Measurements from ENCODE around the gene EIF4E3. TPM values are rescaled to one million over a fixed set of nuclear protein-coding genes. Genes with fewer than 3 reads are reported as not detected.

The EIF4E3 gene
- total and polyA plus RNA-seq, 2 donors (not counting 1 experiment from before 2014, with no cell fraction given): 1.8 to 12.8 TPM

GRCh38 chr3:71641674-71642073 is 83.5 kb downstream of the EIF4E3 start:
- Histone ChIP-seq H3K4me3 (replicated peaks in 1 of 4; ENCODE audit: control extremely low read depth in 1 of 4, insufficient read depth in 1 of 4, low read depth in 3 of 4, low read length in 4 of 4) (no peak overlapping the region), H2AFZ (ENCODE audit: low read length) (no peak overlapping the region), H3K79me2 (ENCODE audit: control insufficient read depth, insufficient read depth, low read length) (no peaks in the 10 kb centered on the region), H3K9ac (ENCODE audit: insufficient read depth, low read length) (no peak overlapping the region), H3K36me3 (ENCODE audit: control insufficient read depth, insufficient read depth, low read length) (no peaks in the 10 kb centered on the region), H3K4me2 (ENCODE audit: extremely low read depth, insufficient read depth, low read length) (no peak overlapping the region), H3K27me3 (ENCODE audit: control insufficient read depth, insufficient read depth, low read length) (no peaks in the 10 kb centered on the region), H3K27ac (ENCODE audit: insufficient read depth, low read length) (no peak overlapping the region), H4K20me1 (ENCODE audit: control insufficient read depth, extremely low read depth, insufficient read depth, low read length) (no peaks in the 10 kb centered on the region), H3K9me3 (ENCODE audit: control insufficient read depth, insufficient read depth, low read depth, low read length) (no peaks in the 10 kb centered on the region), H3K4me1 (ENCODE audit: control insufficient read depth, extremely low read depth, insufficient read depth, low read length) (no peaks in the 10 kb centered on the region)
- DNase-seq (ENCODE audit: low read depth in 2 of 2): no peak
- TF ChIP-seq CTCF (conservative IDR thresholded peaks at IDR 0.05 in 1 of 2, IDR thresholded peaks at IDR 0.05 in 1 of 2; ENCODE audit: low read depth in 1 of 2, low read length in 2 of 2) (no peak), EZH2 (IDR thresholded peaks at IDR 0.05; ENCODE audit: low read length, missing control alignments) (no peak)

- H3K4me1 ChIP-seq (ENCODE audit: control insufficient read depth, extremely low read depth, insufficient read depth, low read length): no peaks in the 10 kb centered on the region
- no peak overlapping the region for H3K4me3 ChIP-seq (replicated peaks in 1 of 4; ENCODE audit: control extremely low read depth in 1 of 4, insufficient read depth in 1 of 4, low read depth in 3 of 4, low read length in 4 of 4)
- H3K9ac ChIP-seq (ENCODE audit: insufficient read depth, low read length): no peak overlapping the region
- no peaks in the 10 kb centered on the region for H3K79me2 ChIP-seq (ENCODE audit: control insufficient read depth, insufficient read depth, low read length)
- no peaks in the 10 kb centered on the region for H4K20me1 ChIP-seq (ENCODE audit: control insufficient read depth, extremely low read depth, insufficient read depth, low read length)
- H2AFZ ChIP-seq (ENCODE audit: low read length): no peak overlapping the region
- H3K36me3 ChIP-seq (ENCODE audit: control insufficient read depth, insufficient read depth, low read length): no peaks in the 10 kb centered on the region
- TF ChIP-seq EZH2 (IDR thresholded peaks at IDR 0.05; ENCODE audit: low read length, missing control alignments): no peak
- TF ChIP-seq CTCF (conservative IDR thresholded peaks at IDR 0.05 in 1 of 2, IDR thresholded peaks at IDR 0.05 in 1 of 2; ENCODE audit: low read depth in 1 of 2, low read length in 2 of 2): no peak
- no peaks in the 10 kb centered on the region for H3K27me3 ChIP-seq (ENCODE audit: control insufficient read depth, insufficient read depth, low read length)
- no peaks in the 10 kb centered on the region for H3K9me3 ChIP-seq (ENCODE audit: control insufficient read depth, insufficient read depth, low read depth, low read length)
- no peak overlapping the region for H3K27ac ChIP-seq (ENCODE audit: insufficient read depth, low read length)
- DNase-seq (ENCODE audit: low read depth in 2 of 2): no peak
- H3K4me2 ChIP-seq (ENCODE audit: extremely low read depth, insufficient read depth, low read length): no peak overlapping the region
Observed at GRCh38 chr3:71640331-71640983, 84.7 kb downstream of the EIF4E3 start.

- H3K36me3 ChIP-seq (ENCODE audit: control insufficient read depth, insufficient read depth, low read length): no peaks in the 10 kb centered on the region
- H3K79me2 ChIP-seq (ENCODE audit: control insufficient read depth, insufficient read depth, low read length): no peaks in the 10 kb centered on the region
- H3K4me2 ChIP-seq (ENCODE audit: extremely low read depth, insufficient read depth, low read length): no peak overlapping the region
- H3K4me3 ChIP-seq (replicated peaks in 1 of 4; ENCODE audit: control extremely low read depth in 1 of 4, insufficient read depth in 1 of 4, low read depth in 3 of 4, low read length in 4 of 4): no peak overlapping the region
- no peak overlapping the region for H2AFZ ChIP-seq (ENCODE audit: low read length)
- H3K27ac ChIP-seq (ENCODE audit: insufficient read depth, low read length): no peak overlapping the region
- no peak for TF ChIP-seq CTCF (conservative IDR thresholded peaks at IDR 0.05 in 1 of 2, IDR thresholded peaks at IDR 0.05 in 1 of 2; ENCODE audit: low read depth in 1 of 2, low read length in 2 of 2)
- no peak for TF ChIP-seq EZH2 (IDR thresholded peaks at IDR 0.05; ENCODE audit: low read length, missing control alignments)
- H3K9ac ChIP-seq (ENCODE audit: insufficient read depth, low read length): no peak overlapping the region
- H3K4me1 ChIP-seq (ENCODE audit: control insufficient read depth, extremely low read depth, insufficient read depth, low read length): no peaks in the 10 kb centered on the region
- DNase-seq (ENCODE audit: low read depth in 2 of 2): no peak
- no peaks in the 10 kb centered on the region for H3K9me3 ChIP-seq (ENCODE audit: control insufficient read depth, insufficient read depth, low read depth, low read length)
- no peaks in the 10 kb centered on the region for H3K27me3 ChIP-seq (ENCODE audit: control insufficient read depth, insufficient read depth, low read length)
- no peaks in the 10 kb centered on the region for H4K20me1 ChIP-seq (ENCODE audit: control insufficient read depth, extremely low read depth, insufficient read depth, low read length)
Observed at GRCh38 chr3:71636482-71636881, 88.7 kb downstream of the EIF4E3 start.
